ENCODE measurements around the gene SLC4A1.

Gene SLC4A1

GRCh38 chr17:44279346-44279665 is 11.4 kb upstream of the SLC4A1 start:
- no peak for DNase-seq (ENCODE audit: low read depth)
- no peak overlapping the region for H3K4me3 ChIP-seq (ENCODE audit: low read depth, low read length)
- no peak for TF ChIP-seq CTCF (IDR thresholded peaks at IDR 0.05; ENCODE audit: low read depth, low read length, missing control alignments)

GRCh38 chr17:44277976-44278375 is 10.0 kb upstream of the SLC4A1 start:
- no peak overlapping the region for H3K4me3 ChIP-seq (ENCODE audit: low read depth, low read length)
- no peak for TF ChIP-seq CTCF (IDR thresholded peaks at IDR 0.05; ENCODE audit: low read depth, low read length, missing control alignments)
- no peak for DNase-seq (ENCODE audit: low read depth)

- H3K4me3 ChIP-seq (ENCODE audit: low read depth, low read length) = no peak overlapping the region
- no peak for TF ChIP-seq CTCF (IDR thresholded peaks at IDR 0.05; ENCODE audit: low read depth, low read length, missing control alignments)
- DNase-seq (ENCODE audit: low read depth) = no peak
These were observed 5.7 kb upstream of the SLC4A1 start for GRCh38 chr17:44273607-44274006.

- no peak overlapping the region for H3K4me3 ChIP-seq (ENCODE audit: low read depth, low read length)
- no peak for TF ChIP-seq CTCF (IDR thresholded peaks at IDR 0.05; ENCODE audit: low read depth, low read length, missing control alignments)
- DNase-seq (ENCODE audit: low read depth) = no peak
These were observed 5.0 kb upstream of the SLC4A1 start for GRCh38 chr17:44272954-44273353.

- H3K4me3 ChIP-seq (ENCODE audit: low read depth, low read length) = no peak overlapping the region
- no peak for DNase-seq (ENCODE audit: low read depth)
- TF ChIP-seq CTCF (IDR thresholded peaks at IDR 0.05; ENCODE audit: low read depth, low read length, missing control alignments) = no peak
These were observed 4.5 kb upstream of the SLC4A1 start for GRCh38 chr17:44272321-44272951.

- DNase-seq (ENCODE audit: low read depth) = no peak
- TF ChIP-seq CTCF (IDR thresholded peaks at IDR 0.05; ENCODE audit: low read depth, low read length, missing control alignments) = no peak
- H3K4me3 ChIP-seq (ENCODE audit: low read depth, low read length) = no peak overlapping the region
These were observed 1.8 kb upstream of the SLC4A1 start for GRCh38 chr17:44269535-44270240.

Data from GM12864 (cell line).